BE2C (cell line): Measurements from ENCODE around the gene TSHR. TPM values are rescaled to one million over a fixed set of nuclear protein-coding genes. Genes with fewer than 3 reads are reported as not detected.
A peak's percentile ranks its signal among the peaks of the same experiment; 100 is the strongest.
"Not testable (repeated sequence)": the region's sequence is repeated elsewhere in the genome, so short reads cannot be mapped to it uniquely, and the experiment has no call there.

ENCODE experiments used
- DNase-seq: peaks from one replicate; pipeline ENCODE4 v3.0.0-alpha.2; 2020
- H3K27me3 ChIP-seq: fragments of 250-450 bp; sonication (Bioruptor Pico); 2 replicates; pipeline ENCODE4 v1.5.1; 2020; ENCODE audit warnings: mild to moderate bottlenecking
- H3K36me3 ChIP-seq: fragments of 250-450 bp; sonication (Bioruptor Pico); 2 replicates; pipeline ENCODE4 v1.5.1; 2020; ENCODE audit warnings: mild to moderate bottlenecking
- H3K4me1 ChIP-seq: fragments of 250-450 bp; sonication (Bioruptor Pico); 2 replicates; pipeline ENCODE4 v1.5.1; 2020
- H3K4me3 ChIP-seq: 2 replicates; pipeline ENCODE4 v1.5.1; 2011; ENCODE audit warnings: low read depth, low read length
- H3K9me3 ChIP-seq: fragments of 250-450 bp; sonication (Bioruptor Pico); 2 replicates; pipeline ENCODE4 v1.5.1; 2020
- CTCF ChIP-seq: IDR thresholded peaks from 2 replicates; pipeline ENCODE4 v1.5.1; 2012; ENCODE audit warnings: mild to moderate bottlenecking, low read depth, low read length
- polyA plus RNA-seq: library from polyadenylated mRNA; unstranded; fragments of >200 nt; gene quantifications from one replicate; pipeline ENCODE4 v1.2.1, GENCODE V29; 2012; ENCODE audit warnings: low read depth, missing spikeins; ENCODE audit not compliant: insufficient read length, insufficient read depth

TSHR gene
- not detected for polyA plus RNA-seq

- no peak for DNase-seq
- no peaks in the 10 kb centered on the region; the same call in none of the 2 replicates for H3K27me3 ChIP-seq
- H3K36me3 ChIP-seq: no peaks in the 10 kb centered on the region
- H3K4me3 ChIP-seq: peak within 1 kb of the TSS; percentile 67
- H3K9me3 ChIP-seq: no peaks in the 10 kb centered on the region
- H3K4me1 ChIP-seq: no peaks in the 10 kb centered on the region
- no peak for TF ChIP-seq CTCF
These were observed at the start of gene TSHR for GRCh38 chr14:80955416-80955941. Gene TSHR, plus strand, starts transcription at chr14:80955621. Its CDS starts 60 bp downstream, at chr14:80955681.

- Histone ChIP-seq H3K27me3 (no peaks in the 10 kb centered on the region), H3K36me3 (peaks cover 3% of the 10 kb centered on the region), H3K4me3 (no peak overlapping the region), H3K9me3 (no peaks in the 10 kb centered on the region), H3K4me1 (no peaks in the 10 kb centered on the region)
- no peak for DNase-seq
- TF ChIP-seq CTCF: no peak
These were observed 49.1 kb upstream of the TSHR start for GRCh38 chr14:80906336-80906735.

- Histone ChIP-seq H3K27me3 (no peaks in the 10 kb centered on the region), H3K4me1 (no peaks in the 10 kb centered on the region), H3K9me3 (no peaks in the 10 kb centered on the region), H3K36me3 (peaks cover 3% of the 10 kb centered on the region), H3K4me3 (no peak overlapping the region)
- TF ChIP-seq CTCF: no peak
- DNase-seq: no peak
These were observed 48.5 kb upstream of the TSHR start for GRCh38 chr14:80906946-80907345.

GRCh38 chr14:80912013-80912412 lies 43.4 kb upstream of the TSHR start:
- H3K9me3 ChIP-seq, DNase-seq, H3K27me3 ChIP-seq: not testable (repeated sequence)

GRCh38 chr14:80919622-80920021 lies 35.8 kb upstream of the TSHR start:
- no peak for DNase-seq
- H3K4me3 ChIP-seq: no peak overlapping the region
- no peaks in the 10 kb centered on the region for H3K9me3 ChIP-seq
- no peaks in the 10 kb centered on the region for H3K4me1 ChIP-seq
- TF ChIP-seq CTCF: no peak
- peaks cover 17% of the 10 kb centered on the region for H3K36me3 ChIP-seq
- no peaks in the 10 kb centered on the region for H3K27me3 ChIP-seq

More at GRCh38 chr14:80912013-80912412, 43.4 kb upstream of the TSHR start:
- not testable (repeated sequence) for H3K4me3 ChIP-seq, H3K4me1 ChIP-seq
- peaks cover 17% of the 10 kb centered on the region for H3K36me3 ChIP-seq

- H3K4me3 ChIP-seq: no peak overlapping the region
- no peak for TF ChIP-seq CTCF
- no peak for DNase-seq
- H3K27me3 ChIP-seq: no peaks in the 10 kb centered on the region
- H3K4me1 ChIP-seq: no peaks in the 10 kb centered on the region
- H3K36me3 ChIP-seq: no peaks in the 10 kb centered on the region
- H3K9me3 ChIP-seq: no peaks in the 10 kb centered on the region
These were observed 32.1 kb upstream of the TSHR start for GRCh38 chr14:80923368-80923767.
